ENCODE results near the gene AFF4. TPM values are rescaled to one million over a fixed set of nuclear protein-coding genes. Genes with fewer than 3 reads are reported as not detected.

The AFF4 gene
- polyA plus RNA-seq, 1 experiment, result 62.3 TPM

DNA sequence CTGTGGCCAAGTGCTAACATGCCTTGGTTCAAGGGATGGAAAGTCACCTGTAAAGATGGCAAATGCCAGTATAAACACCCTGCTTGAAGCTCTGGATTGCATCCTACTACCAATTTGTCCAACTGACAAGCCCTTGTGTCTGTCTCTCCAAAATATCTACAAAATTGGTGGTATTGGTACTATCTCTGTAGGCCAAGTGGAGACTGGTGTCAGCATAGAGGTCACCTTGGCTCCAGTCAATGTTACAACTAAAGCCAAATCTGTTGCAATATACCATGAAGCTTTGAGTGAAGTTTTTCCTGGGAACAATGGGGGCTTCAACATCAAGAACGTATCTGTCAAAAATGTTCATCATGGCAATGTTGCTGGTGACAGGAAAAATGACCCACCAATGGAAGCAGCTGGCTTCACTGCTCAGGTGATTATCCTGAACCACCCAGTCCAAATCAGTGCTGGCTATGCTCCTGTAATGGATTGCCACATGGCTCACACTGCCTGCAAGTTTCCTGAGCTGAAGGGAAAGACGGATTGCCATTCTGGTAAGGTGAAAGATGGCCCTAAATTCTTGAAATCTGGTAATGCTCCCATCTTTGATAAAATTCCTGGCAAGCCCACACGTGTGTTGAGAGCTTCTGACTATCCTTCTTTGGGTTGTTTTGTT lies 19.9 kb downstream of the AFF4 start:
- TF ChIP-seq CTCF (IDR thresholded peaks at IDR 0.05; ENCODE audit: low read depth, low read length), result no peak
- Histone ChIP-seq H3K27me3 (ENCODE audit: control insufficient read depth, insufficient read depth, low read length) (no peaks in the 10 kb centered on the region), H3K27ac (ENCODE audit: low read depth, low read length) (no peak overlapping the region), H3K4me3 (ENCODE audit: low read depth, low read length) (no peak overlapping the region), H3K9me3 (ENCODE audit: control insufficient read depth, insufficient read depth, low read length) (no peaks in the 10 kb centered on the region)
- DNase-seq (ENCODE audit: low read depth, low spot score), result no peak
- POLR2A ChIA-PET, result no interaction called here
- CTCF ChIA-PET, result no interaction called here

- Histone ChIP-seq H3K27me3 (ENCODE audit: control insufficient read depth, insufficient read depth, low read length) (no peaks in the 10 kb centered on the region), H3K4me3 (ENCODE audit: low read depth, low read length) (no peak overlapping the region), H3K9me3 (ENCODE audit: control insufficient read depth, insufficient read depth, low read length) (no peaks in the 10 kb centered on the region), H3K27ac (ENCODE audit: low read depth, low read length) (no peak overlapping the region)
- DNase-seq (ENCODE audit: low read depth, low spot score), result no peak
- POLR2A ChIA-PET, result no interaction called here
- CTCF ChIA-PET, result no interaction called here
- TF ChIP-seq CTCF (IDR thresholded peaks at IDR 0.05; ENCODE audit: low read depth, low read length), result no peak
These were observed 22.1 kb downstream of the AFF4 start for GRCh38 chr5:132941331-132941730.

DNA sequence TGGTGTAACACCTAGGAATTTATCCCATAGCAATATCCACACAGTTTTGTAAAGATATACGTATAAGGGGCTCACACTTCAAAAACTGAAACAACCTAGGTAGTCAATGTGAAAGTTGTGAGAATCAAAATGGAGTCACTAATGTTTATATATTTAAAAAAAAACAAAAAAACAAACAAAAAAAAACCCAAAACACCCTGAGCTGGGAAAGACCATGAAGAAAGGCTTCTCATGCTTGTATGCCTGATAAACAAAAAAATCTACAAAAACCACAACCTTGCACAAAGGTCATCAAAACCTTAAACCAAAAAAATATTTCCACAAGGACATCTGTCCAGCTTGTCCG lies 35.4 kb downstream of the AFF4 start:
- Histone ChIP-seq H3K9me3 (ENCODE audit: control insufficient read depth, insufficient read depth, low read length) (no peaks in the 10 kb centered on the region), H3K27ac (ENCODE audit: low read depth, low read length) (no peak overlapping the region), H3K4me3 (ENCODE audit: low read depth, low read length) (no peak overlapping the region), H3K27me3 (ENCODE audit: control insufficient read depth, insufficient read depth, low read length) (no peaks in the 10 kb centered on the region)
- DNase-seq (ENCODE audit: low read depth, low spot score), result no peak
- CTCF ChIA-PET, result no interaction called here
- TF ChIP-seq CTCF (IDR thresholded peaks at IDR 0.05; ENCODE audit: low read depth, low read length), result no peak
- POLR2A ChIA-PET, result no interaction called here

- H3K27me3 ChIP-seq (ENCODE audit: control insufficient read depth, insufficient read depth, low read length), result no peaks in the 10 kb centered on the region
- ChIA-PET POLR2A (no interaction called here), CTCF (interaction anchor here (0.6 kb wide), 1 partner anchor 9 kb away, joined by 5 read pairs; no protein-coding TSS in a partner anchor)
- TF ChIP-seq CTCF (IDR thresholded peaks at IDR 0.05; ENCODE audit: low read depth, low read length), result no peak
- no peaks in the 10 kb centered on the region for H3K9me3 ChIP-seq (ENCODE audit: control insufficient read depth, insufficient read depth, low read length)
- DNase-seq (ENCODE audit: low read depth, low spot score), result no peak
- H3K27ac ChIP-seq (ENCODE audit: low read depth, low read length), result no peak overlapping the region
- no peak overlapping the region for H3K4me3 ChIP-seq (ENCODE audit: low read depth, low read length)
These were observed 35.9 kb downstream of the AFF4 start for GRCh38 chr5:132927355-132928061.

GRCh38 chr5:132926437-132926836 lies 37.0 kb downstream of the AFF4 start:
- no peak for TF ChIP-seq CTCF (IDR thresholded peaks at IDR 0.05; ENCODE audit: low read depth, low read length)
- POLR2A ChIA-PET, result no interaction called here
- Histone ChIP-seq H3K4me3 (ENCODE audit: low read depth, low read length) (no peak overlapping the region), H3K27ac (ENCODE audit: low read depth, low read length) (no peak overlapping the region), H3K9me3 (ENCODE audit: control insufficient read depth, insufficient read depth, low read length) (no peaks in the 10 kb centered on the region), H3K27me3 (ENCODE audit: control insufficient read depth, insufficient read depth, low read length) (no peaks in the 10 kb centered on the region)
- DNase-seq (ENCODE audit: low read depth, low spot score), result no peak
- CTCF ChIA-PET, result interaction anchor here (0.6 kb wide), 1 partner anchor 22 kb away, joined by 6 read pairs; no protein-coding TSS in a partner anchor
